Heart left ventricle (tissue), 13 donors: Measurements from ENCODE around the gene SBNO2.

ENCODE experiments used
- CTCF ChIP-seq, 12 donors: fragments of 200-600 bp; sonication (generic) in 4 of 12; IDR thresholded peaks; one replicate each; pipeline versions ENCODE4 v1.5.0 to v1.8.0; 2018 to 2022; ENCODE audit warnings: antibody characterized with exemption in 12 of 12, mild to moderate bottlenecking in 5 of 12
- POLR2A ChIP-seq, 2 donors: fragments of 450-650 bp; IDR thresholded peaks; one replicate each; pipeline ENCODE4 v1.6.1; 2017; ENCODE audit warnings: antibody characterized with exemption in 2 of 2, mild to moderate bottlenecking in 2 of 2, moderate library complexity in 2 of 2
- donor health status: ischemic (EF 13 %, LVEDD 7.1; RV severe dilation, severe dysfunction).
- donor health status: DM: no; HTN: yes; CAD: no.
- donor health status: DM: no; HTN: no; CAD: no.
- donor health status: ischemic (EF 25% LVEDD 6.9; RV normal size, moderate dysfunction).
- donor health status: ischemic (EF 25% LVEDD 5.7; RV mildly dilated, moderate dysfunction).
- donor health status: ischemic (EF 35%, LVEDD 5.7; RV mildly dilated, moderate dysfunction).
- donor health status: nonischemic (EF 11% LVEDD 7.7; RV severe dilation, severe dysfunction).
- donor health status: DM: yes; HTN: yes; CAD: no.
- donor health status: PGD.
- donor health status: ischemic (EF 29% LVEDD 5.4; RV normal size, mild dysfunction).
- donor health status: nonischemic (EF 23%, LVEDD 6.1; RV moderate dilation, normal function).

GRCh38 chr19:1134431-1134830, 39.6 kb downstream of the SBNO2 start:
- TF ChIP-seq POLR2A (IDR thresholded peaks at IDR 0.05), result no peak
- TF ChIP-seq CTCF (IDR thresholded peaks at IDR 0.05), result no peak
